DOHH2 (cell line): ENCODE measurements around the gene MSL3.

ENCODE experiments used
- CTCF ChIP-seq: fragments of 200-600 bp; sonication (generic); IDR thresholded peaks from one replicate; pipeline ENCODE4 v1.5.1; 2014; ENCODE audit warnings: antibody characterized with exemption, mild to moderate bottlenecking, low read depth, low read length; ENCODE audit not compliant: poor library complexity, severe bottlenecking
- EZH2phosphoT487 ChIP-seq: fragments of 200-600 bp; sonication (generic); IDR thresholded peaks from 2 replicates; pipeline ENCODE4 v1.6.1; 2017; ENCODE audit warnings: borderline replicate concordance, mild to moderate bottlenecking, antibody characterized with exemption, low read length, moderate library complexity, mixed read lengths

- TF ChIP-seq CTCF (no peak), EZH2phosphoT487 (no peak)
Measured at GRCh38 chrX:11766487-11766886, 8.4 kb downstream of the MSL3 start.
